Omental fat pad (tissue), 4 donors: ENCODE results near the gene CPNE5. TPM values are rescaled to one million over a fixed set of nuclear protein-coding genes. Genes with fewer than 3 reads are reported as not detected.

Source experiments
- ATAC-seq: fragments of 150-250 bp; one replicate; pipeline ENCODE4 v1.9.1; 2016; ENCODE audit warnings: mild to moderate bottlenecking, moderate library complexity; ENCODE audit not compliant: low FRiP score
- DNase-seq: peaks from one replicate; pipeline ENCODE4 v3.0.0-alpha.2; 2019; ENCODE audit warnings: low spot score
- total RNA-seq, 4 donors: library from RNA; depleted of rRNA; stranded (reverse); fragments of >200 nt; gene quantifications; one replicate each; pipeline ENCODE4 v1.1.0, GENCODE V29; 2016
- TF ChIP-seq, protein P1 (sequence below), 3 donors: fragments of 450-650 bp; IDR thresholded peaks; one replicate each; pipeline ENCODE4 v1.5.1; 2016 to 2017; ENCODE audit warnings: antibody characterized with exemption in 3 of 3, mild to moderate bottlenecking in 3 of 3, moderate library complexity in 2 of 3

The CPNE5 gene
- total RNA-seq, 4 donors from 2014 or later, result 0.47 to 20.3 (median 7.6) TPM

DNA sequence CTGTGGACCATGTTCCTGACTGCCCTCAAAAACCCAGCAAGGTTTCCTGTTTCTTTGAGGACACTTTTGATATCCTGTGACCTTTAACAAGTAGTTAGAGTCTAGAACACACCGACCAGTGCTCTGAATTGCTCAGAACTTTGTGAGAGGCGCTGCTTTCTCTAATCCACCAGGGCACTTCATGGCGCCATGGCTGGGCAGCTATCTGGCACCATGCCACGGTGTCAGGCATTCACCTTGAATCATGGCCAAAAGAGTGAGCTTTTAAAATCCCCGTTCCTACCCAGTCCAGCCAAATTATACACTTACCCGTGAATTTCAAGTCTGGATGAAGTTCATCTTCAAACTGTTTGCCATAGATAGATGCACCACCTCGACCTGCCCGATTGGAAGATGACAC lies 17.0 kb upstream of the CPNE5 start:
- TF ChIP-seq, protein P1, sequence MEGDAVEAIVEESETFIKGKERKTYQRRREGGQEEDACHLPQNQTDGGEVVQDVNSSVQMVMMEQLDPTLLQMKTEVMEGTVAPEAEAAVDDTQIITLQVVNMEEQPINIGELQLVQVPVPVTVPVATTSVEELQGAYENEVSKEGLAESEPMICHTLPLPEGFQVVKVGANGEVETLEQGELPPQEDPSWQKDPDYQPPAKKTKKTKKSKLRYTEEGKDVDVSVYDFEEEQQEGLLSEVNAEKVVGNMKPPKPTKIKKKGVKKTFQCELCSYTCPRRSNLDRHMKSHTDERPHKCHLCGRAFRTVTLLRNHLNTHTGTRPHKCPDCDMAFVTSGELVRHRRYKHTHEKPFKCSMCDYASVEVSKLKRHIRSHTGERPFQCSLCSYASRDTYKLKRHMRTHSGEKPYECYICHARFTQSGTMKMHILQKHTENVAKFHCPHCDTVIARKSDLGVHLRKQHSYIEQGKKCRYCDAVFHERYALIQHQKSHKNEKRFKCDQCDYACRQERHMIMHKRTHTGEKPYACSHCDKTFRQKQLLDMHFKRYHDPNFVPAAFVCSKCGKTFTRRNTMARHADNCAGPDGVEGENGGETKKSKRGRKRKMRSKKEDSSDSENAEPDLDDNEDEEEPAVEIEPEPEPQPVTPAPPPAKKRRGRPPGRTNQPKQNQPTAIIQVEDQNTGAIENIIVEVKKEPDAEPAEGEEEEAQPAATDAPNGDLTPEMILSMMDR (IDR thresholded peaks at IDR 0.05), result no peak
- DNase-seq (no peak), ATAC-seq (no peak)

DNA sequence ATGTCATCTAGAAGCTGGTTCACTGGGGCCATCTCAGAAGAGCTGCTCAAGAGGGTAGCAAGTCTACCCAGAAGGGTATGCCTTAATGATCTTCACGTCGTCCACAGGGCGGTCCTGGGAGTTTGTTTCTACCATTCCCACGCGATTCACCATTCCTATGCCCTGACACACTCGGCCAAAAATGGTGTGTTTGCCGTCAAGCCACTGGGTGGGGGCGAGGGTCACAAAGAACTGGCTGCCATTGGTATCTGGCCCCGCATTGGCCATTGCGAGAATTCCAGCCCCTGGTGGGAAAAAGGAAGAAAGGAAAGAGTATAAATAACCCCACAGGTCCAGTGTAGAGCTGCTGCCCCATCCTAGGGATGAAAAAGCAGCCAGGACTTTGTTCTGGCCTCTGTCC lies 16.5 kb upstream of the CPNE5 start:
- TF ChIP-seq, protein P1 (IDR thresholded peaks at IDR 0.05), result no peak
- DNase-seq (no peak), ATAC-seq (no peak)

DNA sequence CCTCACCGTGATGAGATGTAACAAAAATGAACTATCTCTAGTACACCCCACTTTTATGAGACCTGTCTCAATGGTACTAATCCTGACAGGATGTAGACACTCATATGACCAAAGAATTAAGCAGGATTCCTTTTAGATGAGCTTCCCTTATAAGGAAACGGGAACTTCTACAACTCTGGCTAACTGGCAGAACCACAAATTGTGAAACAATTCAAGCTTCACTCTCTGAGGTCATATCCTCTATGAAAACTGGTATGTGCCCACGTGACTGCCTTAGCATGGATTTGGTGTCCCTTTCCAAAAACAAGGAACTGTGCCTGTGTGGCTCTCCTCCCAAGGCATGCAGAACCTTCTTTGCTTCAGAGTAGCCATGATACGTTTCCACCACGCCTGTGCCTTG lies 14.1 kb upstream of the CPNE5 start:
- ATAC-seq (peak; percentile 24), DNase-seq (no peak)
- TF ChIP-seq, protein P1 (IDR thresholded peaks at IDR 0.05), result no peak

DNA sequence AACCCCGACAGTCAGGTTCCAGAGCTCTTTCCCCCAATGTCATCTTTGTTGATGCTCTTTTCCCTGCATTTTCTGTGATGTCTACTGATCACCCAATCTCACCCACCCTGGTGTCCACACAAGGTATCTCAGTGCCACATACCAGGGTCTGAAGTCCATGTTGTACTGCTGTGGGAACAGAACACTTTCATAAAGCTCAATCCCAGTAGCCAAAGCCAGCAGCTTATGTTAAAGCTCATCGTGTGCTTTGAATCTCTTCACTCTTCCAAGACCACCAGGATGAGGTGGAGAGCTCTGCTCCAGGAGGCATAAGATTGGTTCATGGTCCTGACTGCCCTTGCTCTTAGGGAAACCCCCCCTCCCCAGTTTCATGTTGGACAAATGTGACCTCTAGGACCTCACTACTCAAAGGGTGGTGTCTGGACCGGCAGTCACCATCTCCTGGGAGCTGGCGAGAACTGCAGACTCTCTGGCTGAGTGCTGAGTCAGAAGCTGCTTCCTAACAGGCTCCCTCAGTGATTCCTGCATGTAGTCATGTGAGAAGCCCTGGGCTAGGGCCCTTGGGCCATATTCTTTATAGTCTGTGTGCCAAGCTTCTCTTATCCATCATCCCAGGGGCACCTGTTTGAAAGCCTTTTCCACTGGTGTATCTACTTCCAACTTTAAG lies 13.4 kb upstream of the CPNE5 start:
- ATAC-seq, result peak; percentile 34
- TF ChIP-seq, protein P1 (IDR thresholded peaks at IDR 0.05), result no peak
- no peak for DNase-seq

DNA sequence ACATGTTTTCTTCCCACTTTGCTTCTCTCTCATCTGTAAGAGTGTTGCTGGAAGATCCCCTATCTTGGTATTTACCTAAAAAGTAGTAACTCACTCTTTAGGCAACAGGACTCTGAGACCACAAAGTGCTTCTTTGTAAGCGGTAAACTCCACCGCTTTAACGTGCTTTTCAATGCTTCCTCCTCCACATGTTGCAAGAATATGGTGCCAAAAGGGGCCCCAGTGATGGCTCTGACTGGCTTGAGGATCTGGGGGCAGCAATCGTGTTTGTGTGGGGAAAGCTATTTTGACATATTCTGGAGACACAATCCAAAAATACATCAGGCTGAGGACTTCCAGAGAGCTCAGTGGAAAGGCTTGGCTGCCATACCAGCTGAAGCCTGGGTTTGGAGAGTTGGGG lies 12.4 kb upstream of the CPNE5 start:
- no peak for ATAC-seq
- no peak for DNase-seq
- TF ChIP-seq, protein P1 (IDR thresholded peaks at IDR 0.05), result no peak

DNA sequence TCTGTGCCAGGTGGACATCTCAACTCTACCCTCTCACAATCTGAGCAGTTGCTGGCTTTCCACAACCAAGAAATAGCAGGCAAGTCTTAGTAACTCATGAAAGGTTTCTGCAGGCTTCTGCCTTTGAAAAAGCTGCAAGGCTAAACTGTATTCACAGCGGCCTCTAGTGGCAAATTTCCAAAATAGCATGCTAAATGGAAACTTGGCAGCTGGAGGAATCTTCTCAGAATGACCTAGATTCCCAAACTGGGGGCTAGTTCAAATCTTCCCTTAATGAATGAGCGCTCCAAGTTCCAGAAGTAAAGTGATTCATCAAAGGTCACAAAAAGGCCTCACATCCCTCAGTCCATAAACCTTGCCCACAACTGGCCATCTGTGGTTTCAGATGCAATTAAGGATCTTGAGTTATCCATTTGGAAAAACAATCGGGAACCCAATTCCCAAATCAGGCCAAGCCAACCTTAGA lies 11.9 kb upstream of the CPNE5 start:
- TF ChIP-seq, protein P1 (IDR thresholded peaks at IDR 0.05), result no peak
- DNase-seq (no peak), ATAC-seq (peak; percentile 49)

DNA sequence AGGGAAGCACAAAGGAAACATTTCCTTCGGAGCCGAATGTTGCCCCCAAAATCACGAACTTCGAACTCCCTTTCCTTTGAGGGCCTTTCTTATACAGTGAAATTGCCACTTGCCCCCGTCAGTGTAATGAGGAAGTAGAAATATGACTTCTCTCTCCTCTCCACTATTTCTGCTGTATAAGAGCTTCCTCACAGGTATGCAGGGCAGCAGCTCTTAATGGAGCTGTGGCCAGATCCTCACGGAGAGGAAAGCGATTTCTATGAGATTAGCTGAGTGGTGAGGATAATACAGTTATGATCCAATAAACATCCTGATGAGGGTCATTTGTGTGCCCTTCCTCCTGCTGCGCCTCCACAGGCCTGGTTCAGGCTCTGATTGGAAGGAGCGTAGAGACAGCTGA lies 10.8 kb upstream of the CPNE5 start:
- no peak for DNase-seq
- TF ChIP-seq, protein P1 (IDR thresholded peaks at IDR 0.05), result no peak
- ATAC-seq, result no peak
